IMR-90 (cell line): ENCODE measurements around the gene SUSD6. TPM values are rescaled to one million over a fixed set of nuclear protein-coding genes. Genes with fewer than 3 reads are reported as not detected.
"Not testable (repeated sequence)": the region's sequence is repeated elsewhere in the genome, so short reads cannot be mapped to it uniquely, and the experiment has no call there.

Source experiments
- ATAC-seq: fragments of 200-7000 bp; cut with Tn5 transposase; 2 replicates; pipeline ENCODE4 v1.9.1; 2020; ENCODE audit warnings: low read depth, mild to moderate bottlenecking, moderate library complexity
- BruUV-seq: library from RNA; stranded (reverse); fragments of 400-500 nt; replicated peaks from 2 replicates; lab custom pipeline; 2021; lab: Mats Ljungman, UMichigan
- CTCF ChIA-PET: fragments of 300-600 bp; formaldehyde crosslinking; extraction: SDS; loops from one replicate; lab custom pipeline; 2021; ENCODE audit warnings: antibody characterized with exemption; lab: Yijun Ruan, JAX
- POLR2A ChIA-PET: fragments of 300-600 bp; sonication (Branson Sonifier 250); formaldehyde crosslinking; loops from one replicate; lab custom pipeline; 2022; ENCODE audit warnings: antibody characterized with exemption; ENCODE audit not compliant: unreplicated experiment; lab: Charles Lee
- DNase-seq: peaks from one replicate; pipeline ENCODE4 v3.0.0; 2013
- H2AFZ ChIP-seq: replicated peaks from 2 replicates; pipeline ENCODE3; 2013; ENCODE audit warnings: low read length, mild to moderate bottlenecking; ENCODE audit not compliant: poor library complexity
- H2AK5ac ChIP-seq: 2 replicates; pipeline ENCODE4 v1.6.1; 2013; ENCODE audit warnings: low read depth, low read length, inconsistent platforms
- H2AK9ac ChIP-seq: replicated peaks from 2 replicates; pipeline ENCODE3; 2013; ENCODE audit warnings: mild to moderate bottlenecking, low read depth, low read length, moderate library complexity; ENCODE audit not compliant: poor library complexity
- H2BK120ac ChIP-seq: 2 replicates; pipeline ENCODE4 v1.6.1; 2013; ENCODE audit warnings: low read depth, low read length, inconsistent platforms
- H2BK15ac ChIP-seq: 3 replicates; pipeline ENCODE4 v1.6.1; 2013; ENCODE audit warnings: low read depth, low read length, inconsistent platforms
- H2BK20ac ChIP-seq: 2 replicates; pipeline ENCODE4 v1.6.1; 2013; ENCODE audit warnings: low read depth, mild to moderate bottlenecking, inconsistent platforms, low read length, moderate library complexity
- H2BK5ac ChIP-seq: 2 replicates; pipeline ENCODE4 v1.6.1; 2013; ENCODE audit warnings: mild to moderate bottlenecking, low read depth, low read length, inconsistent platforms; ENCODE audit not compliant: poor library complexity, severe bottlenecking
- H3K14ac ChIP-seq: replicated peaks from 2 replicates; pipeline ENCODE4 v1.6.1; 2013; ENCODE audit warnings: low read depth, low read length, inconsistent platforms
- H3K18ac ChIP-seq: 2 replicates; pipeline ENCODE4 v1.6.1; 2013; ENCODE audit warnings: low read depth, low read length, control low read depth
- H3K23ac ChIP-seq: 2 replicates; pipeline ENCODE4 v1.6.1; 2013; ENCODE audit warnings: low read depth, low read length, inconsistent platforms
- H3K27ac ChIP-seq: 2 replicates; pipeline ENCODE4 v1.5.1; 2013; ENCODE audit warnings: mild to moderate bottlenecking, control low read depth, low read length; ENCODE audit not compliant: insufficient read depth
- H3K27me3 ChIP-seq: 2 replicates; pipeline ENCODE4 v1.6.1; 2013; ENCODE audit warnings: low read length; ENCODE audit not compliant: control insufficient read depth, insufficient read depth
- H3K36me3 ChIP-seq: 2 replicates; pipeline ENCODE4 v1.6.1; 2013; ENCODE audit warnings: low read length, mixed read lengths; ENCODE audit not compliant: control insufficient read depth, insufficient read depth
- H3K4ac ChIP-seq: 2 replicates; pipeline ENCODE4 v1.6.1; 2013; ENCODE audit warnings: low read depth, low read length, inconsistent platforms
- H3K4me1 ChIP-seq: 2 replicates; pipeline ENCODE4 v1.6.1; 2013; ENCODE audit warnings: low read length, mixed read lengths; ENCODE audit not compliant: control insufficient read depth, insufficient read depth
- H3K4me2 ChIP-seq: 2 replicates; pipeline ENCODE4 v1.6.1; 2013; ENCODE audit warnings: low read depth, mild to moderate bottlenecking, control low read depth, low read length, moderate library complexity
- H3K4me3 ChIP-seq: 2 replicates; pipeline ENCODE4 v1.5.1; 2013; ENCODE audit warnings: low read depth, mild to moderate bottlenecking, control low read depth, low read length, moderate library complexity; ENCODE audit not compliant: insufficient read depth
- H3K56ac ChIP-seq: 2 replicates; pipeline ENCODE4 v1.6.1; 2013; ENCODE audit warnings: low read length, inconsistent platforms; ENCODE audit not compliant: insufficient read depth; ENCODE audit errors: extremely low read depth
- H3K79me1 ChIP-seq, 2 experiments: 2 replicates each; pipeline ENCODE4 v1.6.1; 2013; ENCODE audit warnings: low read length in 2 of 2, inconsistent platforms in 1 of 2, low read depth in 1 of 2
- H3K9ac ChIP-seq: 2 replicates; pipeline ENCODE4 v1.6.1; 2013; ENCODE audit warnings: low read depth, low read length, control low read depth
- H3K9me1 ChIP-seq: 2 replicates; pipeline ENCODE4 v1.6.1; 2013; ENCODE audit warnings: low read length, inconsistent platforms; ENCODE audit not compliant: insufficient read depth
- H3K9me3 ChIP-seq: 2 replicates; pipeline ENCODE4 v1.6.1; 2013; ENCODE audit warnings: low read length; ENCODE audit not compliant: control insufficient read depth, insufficient read depth
- H4K20me1 ChIP-seq: 2 replicates; pipeline ENCODE4 v1.6.1; 2013; ENCODE audit warnings: low read length, inconsistent platforms; ENCODE audit not compliant: insufficient read depth
- H4K5ac ChIP-seq: 2 replicates; pipeline ENCODE4 v1.6.1; 2013; ENCODE audit warnings: mild to moderate bottlenecking, low read depth, low read length, control low read depth
- H4K8ac ChIP-seq, 2 experiments: 2 replicates each; pipeline ENCODE4 v1.6.1; 2013; ENCODE audit warnings: low read depth in 2 of 2, low read length in 2 of 2, control low read depth in 1 of 2, inconsistent platforms in 1 of 2
- H4K91ac ChIP-seq: 2 replicates; pipeline ENCODE4 v1.6.1; 2013; ENCODE audit warnings: low read depth, low read length, inconsistent platforms; ENCODE audit not compliant: insufficient read depth
- WGBS, 2 experiments: methylation state at CpG; one replicate each; pipeline versions ENCODE4 v1.1.5 to v1.1.7; 2013; ENCODE audit warnings: missing lambda C conversion rate in 2 of 2; ENCODE audit not compliant: insufficient read length in 1 of 2; ENCODE audit errors: extremely low coverage in 2 of 2; 5-methylcytosine and 5-hydroxymethylcytosine counted together
- dilution Hi-C: fragments of 300-500 bp; cut with HindIII; formaldehyde crosslinking; loops from one replicate; pipeline ENCODE4 v1.14.3; 2018; ENCODE audit warnings: low sequenced_read_pairs; ENCODE audit not compliant: unreplicated experiment
- in situ Hi-C: fragments of 300-500 bp; cut with MboI; formaldehyde crosslinking; loops from 3 replicates; pipeline ENCODE4 v1.14.3; 2019; ENCODE audit warnings: low sequenced_read_pairs, inconsistent platforms, mixed read lengths
- intact Hi-C: fragments of 100-400 bp; cut with micrococcal nuclease; formaldehyde crosslinking; loops from 2 replicates; pipeline ENCODE4 v1.10.0; 2022
- polyA plus RNA-seq, 3 experiments: library from polyadenylated mRNA; depleted of rRNA; stranded (reverse); fragments of >200 nt; gene quantifications; 2 replicates each; pipeline ENCODE4 v1.2.3, GENCODE V29; 2012; ENCODE audit warnings: low replicate concordance in 1 of 3
- total RNA-seq: library from RNA; depleted of rRNA; stranded (reverse); fragments of >200 nt; gene quantifications from 2 replicates; pipeline ENCODE4 v1.2.3, GENCODE V29; 2012

The SUSD6 gene
- total and polyA plus RNA-seq, 2 of the 4 experiments (the other 2 are of a cell fraction): 2.3 to 10.1 TPM

GRCh38 chr14:69599431-69599830, 12.0 kb upstream of the SUSD6 start:
- H2AFZ ChIP-seq, H3K23ac ChIP-seq, H3K27ac ChIP-seq, H3K27me3 ChIP-seq, H2BK120ac ChIP-seq, POLR2A ChIA-PET, H3K79me1 ChIP-seq, H3K9me3 ChIP-seq, H2BK15ac ChIP-seq, DNase-seq, H4K5ac ChIP-seq, H4K91ac ChIP-seq, H4K8ac ChIP-seq, H2AK5ac ChIP-seq, ATAC-seq, H4K20me1 ChIP-seq, H2AK9ac ChIP-seq, dilution Hi-C loops, H3K9ac ChIP-seq, H3K18ac ChIP-seq, H3K56ac ChIP-seq, H3K36me3 ChIP-seq, H3K4me3 ChIP-seq, H3K4ac ChIP-seq, H3K9me1 ChIP-seq, H2BK5ac ChIP-seq, H3K4me1 ChIP-seq, H3K4me2 ChIP-seq, H2BK20ac ChIP-seq, BruUV-seq, H3K14ac ChIP-seq, intact Hi-C loops: not testable (repeated sequence)
- in situ Hi-C loops: loop anchor here (25.0 kb wide), 1 partner anchor 413 kb away; no protein-coding TSS in a partner anchor
- no CpG with 5 or more reads among the region's 5 CpGs for WGBS, 2 experiments
- CTCF ChIA-PET: interaction anchor here (1.2 kb wide), 2 partner anchors 15 to 128 kb away, joined by 3 to 5 read pairs; no protein-coding TSS in a partner anchor
